GM12872 (cell line): ENCODE data around the gene KCND3.

Source experiments
- TF ChIP-seq, protein P1 (sequence below): IDR thresholded peaks from 3 replicates; pipeline ENCODE4 v1.5.1; 2011; ENCODE audit warnings: low read depth, mild to moderate bottlenecking, low read length, moderate library complexity; ENCODE audit not compliant: insufficient read depth

The KCND3 gene

DNA sequence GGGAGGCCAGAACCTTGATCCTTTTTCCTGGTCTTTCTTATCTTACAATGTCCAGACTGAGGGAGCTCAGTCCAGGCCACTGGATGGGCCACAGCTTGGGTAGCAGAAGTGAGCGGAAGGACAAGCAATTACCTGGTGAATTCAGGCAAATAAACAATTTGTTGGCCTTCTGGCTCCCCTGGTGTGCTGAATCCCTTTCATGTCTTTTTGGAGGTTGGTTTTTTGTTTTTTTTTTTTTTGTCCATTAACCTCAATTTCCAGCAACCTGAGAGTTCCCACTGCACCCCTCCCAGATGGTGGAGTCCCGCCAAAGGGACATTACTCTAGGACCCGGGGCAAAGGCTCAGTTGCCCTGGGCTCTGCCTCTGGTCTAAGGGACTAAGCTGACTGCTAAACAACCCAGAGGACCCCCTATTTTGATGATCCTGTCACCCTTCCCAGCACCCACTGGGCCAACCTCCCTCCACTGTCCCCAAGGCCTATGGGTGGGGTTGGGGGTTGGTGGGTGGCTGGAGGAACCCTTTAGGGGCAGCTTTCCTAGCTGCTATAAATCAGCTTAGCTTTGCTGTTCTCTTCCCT is 85.5 kb downstream of the KCND3 start:
- TF ChIP-seq, protein P1, sequence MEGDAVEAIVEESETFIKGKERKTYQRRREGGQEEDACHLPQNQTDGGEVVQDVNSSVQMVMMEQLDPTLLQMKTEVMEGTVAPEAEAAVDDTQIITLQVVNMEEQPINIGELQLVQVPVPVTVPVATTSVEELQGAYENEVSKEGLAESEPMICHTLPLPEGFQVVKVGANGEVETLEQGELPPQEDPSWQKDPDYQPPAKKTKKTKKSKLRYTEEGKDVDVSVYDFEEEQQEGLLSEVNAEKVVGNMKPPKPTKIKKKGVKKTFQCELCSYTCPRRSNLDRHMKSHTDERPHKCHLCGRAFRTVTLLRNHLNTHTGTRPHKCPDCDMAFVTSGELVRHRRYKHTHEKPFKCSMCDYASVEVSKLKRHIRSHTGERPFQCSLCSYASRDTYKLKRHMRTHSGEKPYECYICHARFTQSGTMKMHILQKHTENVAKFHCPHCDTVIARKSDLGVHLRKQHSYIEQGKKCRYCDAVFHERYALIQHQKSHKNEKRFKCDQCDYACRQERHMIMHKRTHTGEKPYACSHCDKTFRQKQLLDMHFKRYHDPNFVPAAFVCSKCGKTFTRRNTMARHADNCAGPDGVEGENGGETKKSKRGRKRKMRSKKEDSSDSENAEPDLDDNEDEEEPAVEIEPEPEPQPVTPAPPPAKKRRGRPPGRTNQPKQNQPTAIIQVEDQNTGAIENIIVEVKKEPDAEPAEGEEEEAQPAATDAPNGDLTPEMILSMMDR: no peak

DNA sequence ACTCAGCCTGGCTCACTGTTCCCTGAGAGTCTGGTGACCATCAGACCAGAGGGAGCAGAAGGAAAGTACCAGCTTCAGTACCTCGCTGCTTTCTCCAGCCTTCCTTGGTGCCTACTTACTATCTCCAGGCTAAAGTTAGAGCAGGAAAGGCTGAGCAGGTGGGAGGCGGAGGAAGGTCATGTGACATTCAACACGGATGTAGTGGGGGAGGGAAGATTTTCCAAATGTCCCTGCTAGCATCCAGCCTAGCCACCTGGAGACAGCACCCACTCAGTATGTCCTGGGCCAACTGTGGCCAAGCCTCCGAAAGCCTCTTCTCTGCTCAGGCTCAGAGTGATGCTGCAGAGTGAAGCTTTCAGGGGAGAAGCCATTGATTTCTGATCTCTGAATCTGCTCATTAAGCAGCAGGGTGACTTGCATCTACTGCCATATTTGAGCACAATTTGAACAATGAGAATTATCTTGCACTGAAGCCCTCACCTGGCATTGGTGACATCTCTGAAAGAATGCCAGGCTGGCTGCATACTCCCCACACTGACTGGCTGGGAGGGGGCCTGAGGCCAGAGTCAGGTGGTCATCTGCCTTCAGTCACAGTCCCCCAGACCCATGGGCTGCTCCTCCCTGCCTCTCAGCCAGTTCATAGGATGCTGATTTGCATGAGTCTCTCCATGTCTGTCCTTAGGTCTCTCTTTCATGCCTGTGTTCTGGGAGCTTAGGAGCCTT is 86.2 kb downstream of the KCND3 start:
- TF ChIP-seq, protein P1: no peak

DNA sequence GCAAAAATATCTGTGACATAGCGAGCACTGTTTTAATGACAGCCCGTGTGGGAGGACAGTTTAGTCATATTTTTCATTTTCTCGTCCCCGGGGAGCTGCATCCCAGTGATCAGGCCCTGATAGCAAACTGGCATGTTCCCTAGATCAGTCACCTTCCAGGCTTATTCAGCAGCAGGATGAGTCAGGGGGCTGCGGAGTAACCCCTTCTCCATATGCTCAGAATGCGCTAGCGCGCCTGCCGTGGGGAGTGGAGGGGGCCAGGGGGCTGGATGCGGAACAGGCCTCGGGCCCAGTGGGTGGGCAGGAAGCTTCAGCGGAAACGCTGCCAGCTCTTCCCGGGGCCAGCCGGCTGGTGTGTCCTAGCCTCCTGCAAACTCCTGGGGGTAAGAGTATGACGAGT is 94.0 kb downstream of the KCND3 start:
- TF ChIP-seq, protein P1: no peak

DNA sequence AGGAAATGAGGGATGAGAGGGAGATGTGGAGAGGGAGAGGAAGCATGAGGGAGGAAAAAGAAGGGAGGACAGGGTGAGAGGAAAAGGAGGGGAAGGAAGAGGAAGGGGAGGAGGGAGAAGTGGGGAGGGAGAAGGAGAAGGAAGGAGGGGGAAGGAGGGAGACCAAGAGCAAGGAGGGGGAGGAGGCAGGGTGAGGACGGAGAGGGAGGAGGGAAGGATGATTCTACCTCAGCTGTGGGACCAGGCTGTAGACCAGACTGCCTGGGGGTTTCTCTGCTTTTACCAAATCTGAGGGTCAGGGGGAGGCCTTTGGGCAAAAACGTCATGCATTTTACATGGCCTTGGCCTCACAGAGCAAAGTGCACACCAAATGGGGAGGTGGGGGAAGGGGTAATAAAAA is 94.5 kb downstream of the KCND3 start:
- TF ChIP-seq, protein P1: no peak

DNA sequence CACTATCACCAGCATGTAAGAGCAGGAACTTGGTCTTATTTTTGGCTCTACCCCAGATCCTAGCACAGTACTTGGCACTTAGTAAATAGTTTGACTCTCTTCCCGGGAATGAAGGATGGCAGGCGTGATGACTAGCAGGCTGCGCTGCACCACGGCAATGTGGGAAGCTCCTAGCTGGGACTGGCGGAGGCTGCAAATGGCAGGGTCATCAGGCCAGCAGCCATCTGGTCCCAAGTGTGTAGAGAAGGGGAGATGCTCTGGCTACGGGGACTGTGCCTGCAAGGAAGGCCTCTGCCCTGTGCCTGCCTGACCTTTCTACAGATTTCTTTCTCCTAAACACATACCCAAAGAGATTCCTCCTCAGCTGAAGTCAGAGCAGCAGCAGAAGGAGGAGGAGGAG is 95.0 kb downstream of the KCND3 start:
- TF ChIP-seq, protein P1: no peak

DNA sequence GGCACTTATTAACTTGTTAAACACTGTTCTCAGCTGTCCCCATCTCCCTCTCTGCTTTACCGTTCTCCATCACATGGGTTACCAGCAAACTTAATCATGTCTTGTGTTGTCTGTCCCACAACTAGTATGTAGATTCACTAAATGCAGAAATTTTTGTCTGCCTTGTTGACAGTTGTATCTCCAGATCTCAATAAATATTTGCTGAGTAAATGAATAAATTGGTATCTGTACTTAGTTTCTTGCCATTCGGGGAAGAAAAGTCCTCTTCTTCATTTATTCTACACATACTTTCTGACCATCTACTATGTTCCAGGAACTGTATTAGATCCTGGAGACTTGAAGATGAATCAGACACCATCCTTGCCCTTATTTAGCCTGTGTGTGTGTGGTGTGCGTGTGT is 97.9 kb downstream of the KCND3 start:
- TF ChIP-seq, protein P1: no peak

DNA sequence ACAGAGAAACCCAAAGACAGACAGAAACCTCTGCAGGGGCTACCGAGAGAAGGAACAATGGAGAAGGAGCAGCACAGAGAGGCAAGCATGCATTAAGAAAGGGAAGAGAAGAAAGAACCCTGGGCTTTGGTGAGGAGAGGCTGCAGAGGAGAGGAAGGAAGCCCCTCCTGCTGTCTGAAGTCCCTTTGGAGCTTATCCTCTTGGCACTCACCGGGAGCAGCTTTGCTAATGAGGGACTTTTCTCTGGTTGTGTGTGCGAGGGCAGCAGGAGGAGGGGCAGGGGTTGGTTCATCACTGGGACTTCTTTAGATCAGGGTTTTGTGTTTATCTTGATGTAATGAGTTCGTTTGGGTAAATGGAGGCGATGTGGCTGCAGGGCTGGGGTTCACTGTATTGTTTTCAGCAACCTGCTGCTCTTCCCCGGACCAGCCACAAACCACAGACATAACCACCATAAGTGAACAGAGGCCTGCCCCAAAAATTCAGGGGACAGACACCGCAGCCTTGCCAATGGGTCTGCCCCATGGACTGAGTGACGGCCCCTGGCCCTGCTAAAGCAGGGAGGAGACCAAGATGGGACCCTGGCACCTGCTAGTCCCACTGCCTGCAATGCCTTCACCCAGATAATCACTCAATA is 100.6 kb downstream of the KCND3 start:
- TF ChIP-seq, protein P1: no peak
